SU-DHL-6 (cell line): ENCODE data around the gene FATE1.

Experiments used
- H2AFZ ChIP-seq: fragments of 200-600 bp; sonication (generic); 2 replicates; pipeline ENCODE4 v1.6.1; 2014; ENCODE audit warnings: low read depth, mild to moderate bottlenecking, moderate library complexity, mixed read lengths, antibody characterized with exemption, low read length; ENCODE audit not compliant: severe bottlenecking
- H3F3A ChIP-seq: fragments of 200-600 bp; shearing (Covaris generic); 2 replicates; pipeline ENCODE4 v1.6.0; 2016; ENCODE audit warnings: antibody characterized with exemption, mild to moderate bottlenecking; ENCODE audit not compliant: insufficient read depth
- H3K27ac ChIP-seq: fragments of 200-600 bp; sonication (generic); 2 replicates; pipeline ENCODE4 v1.5.1; 2016; ENCODE audit warnings: low read depth, mild to moderate bottlenecking, low read length, moderate library complexity, mixed read lengths
- H3K27me3 ChIP-seq: fragments of 200-600 bp; sonication (generic), shearing (Covaris generic); 2 replicates; pipeline ENCODE4 v1.6.0; 2014; ENCODE audit warnings: mild to moderate bottlenecking, low read length
- H3K36me3 ChIP-seq: fragments of 200-600 bp; sonication (generic); 2 replicates; pipeline ENCODE4 v1.6.1; 2014; ENCODE audit warnings: mild to moderate bottlenecking, low read length, mixed read lengths
- H3K4me2 ChIP-seq: fragments of 300-600, 200-600 bp; shearing (Covaris generic), sonication (generic); 2 replicates; pipeline ENCODE4 v1.6.0; 2014; ENCODE audit warnings: low read length, low read depth, mild to moderate bottlenecking; ENCODE audit not compliant: poor library complexity, severe bottlenecking
- H3K4me3 ChIP-seq: fragments of 200-600 bp; sonication (generic); 2 replicates; pipeline ENCODE4 v1.5.1; 2014; ENCODE audit warnings: antibody characterized with exemption, low read length, mild to moderate bottlenecking, mixed read lengths; ENCODE audit not compliant: insufficient read depth, poor library complexity, severe bottlenecking
- H3K79me2 ChIP-seq: fragments of 200-600 bp; sonication (generic); 2 replicates; pipeline ENCODE4 v1.6.1; 2014; ENCODE audit warnings: mild to moderate bottlenecking, low read length, moderate library complexity; ENCODE audit not compliant: insufficient read depth
- H3K9ac ChIP-seq: fragments of 200-600 bp; sonication (generic); 2 replicates; pipeline ENCODE4 v1.7.0; 2014; ENCODE audit warnings: mild to moderate bottlenecking, low read length
- H3K9me2 ChIP-seq: fragments of 200-600 bp; sonication (generic); replicated peaks from 2 replicates; pipeline ENCODE4 v1.6.1; 2014; ENCODE audit warnings: low read length; ENCODE audit not compliant: insufficient read depth
- H3K9me3 ChIP-seq: fragments of 200-600 bp; sonication (generic); 2 replicates; pipeline ENCODE4 v1.6.1; 2014; ENCODE audit warnings: low read length, mixed read lengths; ENCODE audit not compliant: insufficient read depth
- H4K20me1 ChIP-seq: fragments of 200-600 bp; sonication (generic); 2 replicates; pipeline ENCODE4 v1.6.1; 2014; ENCODE audit warnings: low read depth, mild to moderate bottlenecking, antibody characterized with exemption, low read length, moderate library complexity, mixed read lengths
- CTCF ChIP-seq: fragments of 200-600 bp; sonication (generic); IDR thresholded peaks from one replicate; pipeline ENCODE4 v1.5.1; 2017; ENCODE audit warnings: antibody characterized with exemption, mild to moderate bottlenecking, low read length, moderate library complexity; ENCODE audit not compliant: insufficient read depth, poor library complexity, severe bottlenecking
- EZH2phosphoT487 ChIP-seq: fragments of 200-600 bp; sonication (generic), shearing (Covaris generic); conservative IDR thresholded peaks from 2 replicates; pipeline ENCODE4 v1.6.1; 2018; ENCODE audit warnings: mild to moderate bottlenecking, antibody characterized with exemption, low read length, moderate library complexity, mixed read lengths

Gene FATE1

GRCh38 chrX:151702026-151702714, 13.7 kb upstream of the FATE1 start:
- TF ChIP-seq EZH2phosphoT487 (no peak), CTCF (no peak)
- Histone ChIP-seq H3K27ac (no peak overlapping the region), H3K27me3 (no peaks in the 10 kb centered on the region), H3K9ac (no peak overlapping the region), H3K36me3 (no peaks in the 10 kb centered on the region), H3K9me2 (no peaks in the 10 kb centered on the region), H3K4me3 (no peak overlapping the region), H4K20me1 (no peaks in the 10 kb centered on the region), H3K9me3 (no peaks in the 10 kb centered on the region), H3K4me2 (no peak overlapping the region), H3K79me2 (no peaks in the 10 kb centered on the region), H3F3A (no peaks in the 10 kb centered on the region), H2AFZ (no peak overlapping the region)

- Histone ChIP-seq H2AFZ (no peak overlapping the region), H3K9me3 (no peaks in the 10 kb centered on the region), H3K4me3 (no peak overlapping the region), H3F3A (no peaks in the 10 kb centered on the region), H4K20me1 (no peaks in the 10 kb centered on the region), H3K4me2 (no peak overlapping the region), H3K27me3 (no peaks in the 10 kb centered on the region), H3K9me2 (no peaks in the 10 kb centered on the region), H3K27ac (no peak overlapping the region), H3K9ac (no peak overlapping the region), H3K79me2 (no peaks in the 10 kb centered on the region), H3K36me3 (no peaks in the 10 kb centered on the region)
- TF ChIP-seq EZH2phosphoT487: no peak
These were observed 13.0 kb upstream of the FATE1 start for GRCh38 chrX:151702741-151703340.

GRCh38 chrX:151703487-151703886, 12.3 kb upstream of the FATE1 start:
- no peaks in the 10 kb centered on the region for H3K9me3 ChIP-seq
- H3K4me2 ChIP-seq: no peak overlapping the region
- no peak overlapping the region for H2AFZ ChIP-seq
- no peaks in the 10 kb centered on the region for H3K36me3 ChIP-seq
- H3K27ac ChIP-seq: no peak overlapping the region
- H4K20me1 ChIP-seq: no peaks in the 10 kb centered on the region
- no peak overlapping the region for H3K9ac ChIP-seq
- no peak overlapping the region for H3K4me3 ChIP-seq
- no peaks in the 10 kb centered on the region for H3K9me2 ChIP-seq
- no peaks in the 10 kb centered on the region for H3K79me2 ChIP-seq
- H3K27me3 ChIP-seq: no peaks in the 10 kb centered on the region
- TF ChIP-seq EZH2phosphoT487 (no peak), CTCF (no peak)
- H3F3A ChIP-seq: no peaks in the 10 kb centered on the region

- no peak overlapping the region for H3K4me3 ChIP-seq
- H3K27me3 ChIP-seq: no peaks in the 10 kb centered on the region
- H3K9me2 ChIP-seq: no peaks in the 10 kb centered on the region
- H3F3A ChIP-seq: no peaks in the 10 kb centered on the region
- H3K4me2 ChIP-seq: no peak overlapping the region
- no peaks in the 10 kb centered on the region for H4K20me1 ChIP-seq
- no peaks in the 10 kb centered on the region for H3K9me3 ChIP-seq
- H3K36me3 ChIP-seq: no peaks in the 10 kb centered on the region
- H3K9ac ChIP-seq: no peak overlapping the region
- H2AFZ ChIP-seq: no peak overlapping the region
- H3K79me2 ChIP-seq: no peaks in the 10 kb centered on the region
- TF ChIP-seq EZH2phosphoT487: no peak
- TF ChIP-seq CTCF: no peak
- no peak overlapping the region for H3K27ac ChIP-seq
These were observed 11.7 kb upstream of the FATE1 start for GRCh38 chrX:151704041-151704663.
